ENCODE results near the gene CEP295NL. TPM values are rescaled to one million over a fixed set of nuclear protein-coding genes. Genes with fewer than 3 reads are reported as not detected.
A peak's percentile ranks its signal among the peaks of the same experiment; 100 is the strongest.

CEP295NL gene
- total RNA-seq, 4 donors from 2014 or later = 0.78 to 6.6 (median 2.3) TPM

GRCh38 chr17:78883533-78884131, 19.4 kb downstream of the CEP295NL start:
- Histone ChIP-seq H3K27me3 (no peaks in the 10 kb centered on the region), H3K27ac (replicated peaks in 1 of 4) (peak overlapping the region; percentile 89 to 95 (median 91)), H3K4me3 (peak overlapping the region; percentile 39 to 54 (median 42)), H3K4me1 (peaks cover 77 to 100% (median 93%) of the 10 kb centered on the region in 4 donors), H3K36me3 (no peaks in the 10 kb centered on the region), H3K9me3 (no peaks in the 10 kb centered on the region)
- peak; percentile 96 for DNase-seq (ENCODE audit: extremely low spot score)
- under 1% methylated on average over 20 of the region's 24 CpGs for WGBS
- intact Hi-C loops (cut with DNase I) = loop anchor here (5.0 kb wide), 1 partner anchor 39 kb away; no protein-coding TSS in a partner anchor
- peak; percentile 91 to 95 for TF ChIP-seq POLR2AphosphoS5 (IDR thresholded peaks at IDR 0.05)
- TF ChIP-seq EP300 (IDR thresholded peaks at IDR 0.05) = no peak
- no peak for TF ChIP-seq POLR2A (IDR thresholded peaks at IDR 0.05; ENCODE audit: low read depth)
- TF ChIP-seq, protein P1, sequence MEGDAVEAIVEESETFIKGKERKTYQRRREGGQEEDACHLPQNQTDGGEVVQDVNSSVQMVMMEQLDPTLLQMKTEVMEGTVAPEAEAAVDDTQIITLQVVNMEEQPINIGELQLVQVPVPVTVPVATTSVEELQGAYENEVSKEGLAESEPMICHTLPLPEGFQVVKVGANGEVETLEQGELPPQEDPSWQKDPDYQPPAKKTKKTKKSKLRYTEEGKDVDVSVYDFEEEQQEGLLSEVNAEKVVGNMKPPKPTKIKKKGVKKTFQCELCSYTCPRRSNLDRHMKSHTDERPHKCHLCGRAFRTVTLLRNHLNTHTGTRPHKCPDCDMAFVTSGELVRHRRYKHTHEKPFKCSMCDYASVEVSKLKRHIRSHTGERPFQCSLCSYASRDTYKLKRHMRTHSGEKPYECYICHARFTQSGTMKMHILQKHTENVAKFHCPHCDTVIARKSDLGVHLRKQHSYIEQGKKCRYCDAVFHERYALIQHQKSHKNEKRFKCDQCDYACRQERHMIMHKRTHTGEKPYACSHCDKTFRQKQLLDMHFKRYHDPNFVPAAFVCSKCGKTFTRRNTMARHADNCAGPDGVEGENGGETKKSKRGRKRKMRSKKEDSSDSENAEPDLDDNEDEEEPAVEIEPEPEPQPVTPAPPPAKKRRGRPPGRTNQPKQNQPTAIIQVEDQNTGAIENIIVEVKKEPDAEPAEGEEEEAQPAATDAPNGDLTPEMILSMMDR (IDR thresholded peaks at IDR 0.05) = peak in 2 of 3 experiments; percentile 3 to 6

DNA sequence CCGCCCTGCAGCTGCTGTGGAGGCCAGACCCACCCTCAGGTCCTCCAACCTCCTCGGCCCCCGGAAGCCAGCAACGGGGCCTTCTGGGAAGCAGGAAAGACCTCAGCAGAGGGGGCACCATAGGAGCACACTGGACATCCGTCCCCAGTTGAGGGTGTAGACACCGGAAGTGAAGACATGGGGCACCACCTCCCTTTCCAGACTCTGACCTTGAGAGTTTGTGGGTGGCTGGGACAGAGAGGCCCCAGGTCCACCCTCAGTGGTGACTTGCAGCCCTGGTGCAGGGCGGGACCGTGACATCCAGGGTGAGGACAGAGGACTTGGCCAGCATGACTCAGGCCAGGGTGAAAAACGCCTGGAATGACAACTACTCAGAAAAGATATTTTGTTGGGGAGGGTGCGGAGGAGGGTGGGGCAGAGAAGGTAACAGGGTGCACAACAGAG, 19.9 kb downstream of the CEP295NL start:
- Histone ChIP-seq H3K27ac (replicated peaks in 1 of 4) (peak overlapping the region; percentile 89 to 95 (median 91)), H3K9me3 (no peaks in the 10 kb centered on the region), H3K4me1 (peaks cover 81 to 100% (median 95%) of the 10 kb centered on the region in 4 donors), H3K4me3 (peak overlapping the region; percentile 39 to 54 (median 42)), H3K36me3 (no peaks in the 10 kb centered on the region), H3K27me3 (no peaks in the 10 kb centered on the region)
- intact Hi-C loops (cut with DNase I) = loop anchor here (5.0 kb wide), 1 partner anchor 39 kb away; no protein-coding TSS in a partner anchor
- peak; percentile 95 for DNase-seq (ENCODE audit: extremely low spot score)
- 6% methylated on average over 5 of the region's 10 CpGs for WGBS
- TF ChIP-seq POLR2AphosphoS5 (IDR thresholded peaks at IDR 0.05) (peak; percentile 10 to 12), EP300 (IDR thresholded peaks at IDR 0.05) (no peak)

- no peaks in the 10 kb centered on the region for H3K27me3 ChIP-seq
- intact Hi-C loops (cut with DNase I) = loop anchor here (5.0 kb wide), 1 partner anchor 40 kb away; no protein-coding TSS in a partner anchor
- 23% methylated on average over 13 of the region's 14 CpGs for WGBS
- no peak for DNase-seq (ENCODE audit: extremely low spot score)
- peak overlapping the region; percentile 39 to 54 (median 42) for H3K4me3 ChIP-seq
- H3K9me3 ChIP-seq = no peaks in the 10 kb centered on the region
- no peaks in the 10 kb centered on the region for H3K36me3 ChIP-seq
- peak overlapping the region; percentile 89 to 95 (median 91) for H3K27ac ChIP-seq (replicated peaks in 1 of 4)
- peaks cover 81 to 100% (median 98%) of the 10 kb centered on the region in 4 donors for H3K4me1 ChIP-seq
- TF ChIP-seq EP300 (IDR thresholded peaks at IDR 0.05) (no peak), POLR2AphosphoS5 (IDR thresholded peaks at IDR 0.05) (no peak), POLR2A (IDR thresholded peaks at IDR 0.05; ENCODE audit: low read depth) (no peak)
- TF ChIP-seq, protein P1 (IDR thresholded peaks at IDR 0.05) = no peak
Observed at GRCh38 chr17:78882540-78883088, 20.4 kb downstream of the CEP295NL start.

- Histone ChIP-seq H3K27me3 (no peaks in the 10 kb centered on the region), H3K4me3 (peak overlapping the region; percentile 31 to 44 (median 36)), H3K36me3 (no peaks in the 10 kb centered on the region), H3K27ac (replicated peaks in 1 of 4) (peak overlapping the region; percentile 89 to 95 (median 91)), H3K9me3 (no peaks in the 10 kb centered on the region), H3K4me1 (peaks cover 90 to 100% (median 100%) of the 10 kb centered on the region in 4 donors)
- intact Hi-C loops (cut with DNase I) = loop anchor here (5.0 kb wide), 1 partner anchor 43 kb away; no protein-coding TSS in a partner anchor
- peak; percentile 95 for DNase-seq (ENCODE audit: extremely low spot score)
- TF ChIP-seq POLR2AphosphoS5 (IDR thresholded peaks at IDR 0.05) (peak; percentile 67 to 69), EP300 (IDR thresholded peaks at IDR 0.05) (no peak)
- 9% methylated on average over 13 of the region's 28 CpGs for WGBS
Observed at GRCh38 chr17:78879635-78880186, 23.3 kb downstream of the CEP295NL start.

DNA sequence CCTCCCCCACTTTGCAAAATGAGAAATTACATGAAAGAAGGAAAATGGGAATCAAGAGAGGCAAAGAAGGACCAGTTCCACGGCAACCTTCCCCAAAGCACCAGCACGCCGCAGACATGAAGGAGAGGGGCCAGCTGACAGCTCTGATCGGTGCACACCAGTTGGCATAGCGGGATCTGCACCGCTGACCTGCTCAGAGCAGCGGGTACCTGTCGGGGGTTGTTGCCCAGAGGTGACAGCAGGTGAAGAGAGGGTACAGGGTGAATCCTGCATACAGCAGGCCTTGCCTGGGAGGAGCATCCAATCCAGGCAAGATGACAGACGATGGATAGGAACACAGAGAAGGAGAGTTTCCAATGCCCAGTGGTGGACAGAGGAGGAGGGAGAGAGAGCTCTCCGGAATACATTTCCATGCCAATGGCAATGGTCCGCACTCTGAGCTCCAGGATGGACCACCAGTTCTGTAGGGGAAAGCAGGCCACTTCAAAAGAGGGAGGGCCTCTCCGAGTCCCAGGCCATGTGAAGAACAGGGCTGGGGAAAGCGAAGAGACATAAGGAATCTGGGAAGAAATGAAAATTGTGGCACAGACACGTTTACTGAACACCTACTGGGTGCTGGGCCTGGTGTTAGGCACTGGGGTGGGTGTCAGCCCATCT, 24.0 kb downstream of the CEP295NL start:
- 71% methylated on average over 10 of the region's 14 CpGs for WGBS
- Histone ChIP-seq H3K27me3 (no peaks in the 10 kb centered on the region), H3K9me3 (no peaks in the 10 kb centered on the region), H3K4me3 (peak overlapping the region; percentile 31 to 44 (median 36)), H3K27ac (replicated peaks in 1 of 4) (peak overlapping the region; percentile 89 to 95 (median 91)), H3K36me3 (no peaks in the 10 kb centered on the region), H3K4me1 (peaks cover 90 to 100% (median 99%) of the 10 kb centered on the region in 4 donors)
- DNase-seq (ENCODE audit: extremely low spot score) = no peak
- TF ChIP-seq POLR2A (IDR thresholded peaks at IDR 0.05; ENCODE audit: low read depth) (no peak), EP300 (IDR thresholded peaks at IDR 0.05) (no peak), POLR2AphosphoS5 (IDR thresholded peaks at IDR 0.05) (no peak)
- TF ChIP-seq, protein P1 (IDR thresholded peaks at IDR 0.05) = no peak
- intact Hi-C loops (cut with DNase I) = no loop called here

Measured in esophagus muscularis mucosa (tissue), 4 donors.